Mononuclear cell (primary cell): ENCODE results near the gene TOMM22. TPM values are rescaled to one million over a fixed set of nuclear protein-coding genes. Genes with fewer than 3 reads are reported as not detected.

Experiments used
- H3K27me3 ChIP-seq: 2 replicates; pipeline ENCODE4 v1.6.0; 2011; ENCODE audit warnings: low read length, control low read depth; ENCODE audit not compliant: insufficient read depth
- H3K4me1 ChIP-seq: 2 replicates; pipeline ENCODE4 v1.5.1; 2011; ENCODE audit warnings: mild to moderate bottlenecking, low read length, control low read depth; ENCODE audit not compliant: insufficient read depth
- H3K4me3 ChIP-seq: 2 replicates; pipeline ENCODE4 v1.5.1; 2011; ENCODE audit warnings: mild to moderate bottlenecking, low read length, moderate library complexity
- H3K9me3 ChIP-seq: 2 replicates; pipeline ENCODE4 v1.5.1; 2011; ENCODE audit warnings: low read depth, mild to moderate bottlenecking, control low read depth, low read length
- total RNA-seq: library from RNA; depleted of rRNA; stranded (reverse); fragments of >200 nt; gene quantifications from one replicate; pipeline ENCODE4 v1.2.3, GENCODE V29; 2012

The TOMM22 gene
- total RNA-seq, 1 donor, result 50.8 TPM

DNA sequence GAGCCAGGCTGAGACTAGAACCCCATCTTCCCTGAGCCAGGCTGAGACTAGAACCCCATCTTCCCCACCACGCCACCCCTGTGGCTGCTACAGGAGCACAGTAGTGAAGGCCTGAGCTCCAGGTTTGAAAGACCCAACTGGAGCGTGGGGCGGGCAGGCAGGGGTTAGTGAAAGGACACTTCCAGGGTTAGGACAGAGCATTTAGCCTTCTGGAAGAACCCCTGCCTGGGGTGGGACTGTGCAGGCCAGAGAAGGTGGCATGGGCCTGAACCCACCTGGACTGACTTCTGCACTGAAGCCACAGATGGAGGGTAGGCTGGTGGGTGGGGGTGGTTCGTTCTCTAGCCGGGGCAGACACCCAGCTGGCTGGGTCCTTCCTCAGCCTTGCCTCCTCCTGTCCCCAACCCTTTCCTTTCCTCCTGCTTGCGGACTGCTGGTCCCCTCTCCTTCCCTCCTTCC lies 50.0 kb downstream of the TOMM22 start:
- Histone ChIP-seq H3K4me1 (peaks cover 17% of the 10 kb centered on the region), H3K4me3 (no peak overlapping the region), H3K9me3 (no peaks in the 10 kb centered on the region), H3K27me3 (no peaks in the 10 kb centered on the region)

DNA sequence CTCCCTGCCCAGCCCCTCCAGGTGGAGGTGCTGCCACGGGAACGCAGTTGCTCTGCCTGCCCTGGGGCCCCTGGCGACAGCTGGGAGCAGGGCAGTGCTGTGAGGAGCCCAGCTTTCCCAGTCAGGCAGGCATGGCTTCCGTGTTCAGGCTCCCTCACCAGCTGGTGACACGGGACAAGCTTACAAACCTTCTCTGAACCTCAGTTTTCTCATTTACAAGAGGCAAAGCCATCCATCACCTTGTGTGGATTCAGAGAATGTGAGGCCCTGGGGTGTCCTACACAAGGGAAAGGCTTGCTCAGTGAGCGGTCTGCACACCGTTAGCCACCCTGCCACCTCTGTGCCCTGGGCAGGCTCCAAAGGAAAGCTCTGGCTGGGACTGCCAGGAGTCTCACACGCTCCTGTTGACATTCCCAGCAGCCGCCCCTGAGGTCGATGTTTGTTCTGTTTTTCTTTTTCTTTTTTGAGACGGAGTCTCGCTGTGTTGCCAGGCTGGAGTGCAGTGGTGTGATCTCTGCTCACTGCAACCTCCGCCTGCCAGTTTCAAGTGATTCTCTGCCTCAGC lies 50.6 kb downstream of the TOMM22 start:
- H3K27me3 ChIP-seq, result no peaks in the 10 kb centered on the region
- H3K4me3 ChIP-seq, result no peak overlapping the region
- no peaks in the 10 kb centered on the region for H3K9me3 ChIP-seq
- H3K4me1 ChIP-seq, result peaks cover 17% of the 10 kb centered on the region

- H3K9me3 ChIP-seq, result no peaks in the 10 kb centered on the region
- peaks cover 23% of the 10 kb centered on the region for H3K4me1 ChIP-seq
Observed at GRCh38 chr22:38733329-38733723, 51.6 kb downstream of the TOMM22 start.

DNA sequence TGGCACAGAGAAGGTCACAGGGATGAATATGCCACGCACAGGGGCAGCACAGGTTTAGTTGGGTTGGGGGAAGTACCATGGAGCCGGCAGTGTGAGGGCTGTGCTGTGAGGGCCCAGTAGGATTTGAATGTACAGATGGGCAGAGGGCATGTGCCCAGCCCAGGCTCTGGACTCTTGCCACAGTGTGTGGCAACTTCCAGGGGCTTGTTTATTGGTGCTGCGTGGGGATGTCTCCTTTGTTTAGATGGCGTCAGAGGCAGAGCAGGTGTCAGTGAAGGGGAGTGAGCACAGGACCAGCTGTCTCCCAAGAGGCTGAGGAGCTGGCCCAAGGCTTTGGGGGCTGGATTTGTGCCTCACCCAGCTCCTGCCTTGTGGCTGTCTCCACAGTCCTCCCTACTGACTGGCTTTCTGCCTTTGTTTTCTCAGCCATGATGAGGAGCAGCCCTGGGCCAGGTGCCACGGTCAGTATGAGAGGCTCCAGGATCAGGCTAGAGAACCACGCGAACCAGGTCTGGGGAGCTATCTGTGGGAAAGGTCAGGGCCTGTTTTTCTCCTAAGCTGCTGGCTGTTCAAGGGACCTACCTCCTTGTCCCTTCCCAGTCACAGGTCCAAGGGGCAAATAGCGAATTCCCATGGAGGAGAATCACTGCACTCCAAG lies 52.1 kb downstream of the TOMM22 start:
- Histone ChIP-seq H3K4me1 (peaks cover 27% of the 10 kb centered on the region), H3K9me3 (no peaks in the 10 kb centered on the region), H3K4me3 (no peak overlapping the region), H3K27me3 (no peaks in the 10 kb centered on the region)

More at GRCh38 chr22:38733329-38733723, 51.6 kb downstream of the TOMM22 start:
- H3K27me3 ChIP-seq, result no peaks in the 10 kb centered on the region
- H3K4me3 ChIP-seq, result no peak overlapping the region

DNA sequence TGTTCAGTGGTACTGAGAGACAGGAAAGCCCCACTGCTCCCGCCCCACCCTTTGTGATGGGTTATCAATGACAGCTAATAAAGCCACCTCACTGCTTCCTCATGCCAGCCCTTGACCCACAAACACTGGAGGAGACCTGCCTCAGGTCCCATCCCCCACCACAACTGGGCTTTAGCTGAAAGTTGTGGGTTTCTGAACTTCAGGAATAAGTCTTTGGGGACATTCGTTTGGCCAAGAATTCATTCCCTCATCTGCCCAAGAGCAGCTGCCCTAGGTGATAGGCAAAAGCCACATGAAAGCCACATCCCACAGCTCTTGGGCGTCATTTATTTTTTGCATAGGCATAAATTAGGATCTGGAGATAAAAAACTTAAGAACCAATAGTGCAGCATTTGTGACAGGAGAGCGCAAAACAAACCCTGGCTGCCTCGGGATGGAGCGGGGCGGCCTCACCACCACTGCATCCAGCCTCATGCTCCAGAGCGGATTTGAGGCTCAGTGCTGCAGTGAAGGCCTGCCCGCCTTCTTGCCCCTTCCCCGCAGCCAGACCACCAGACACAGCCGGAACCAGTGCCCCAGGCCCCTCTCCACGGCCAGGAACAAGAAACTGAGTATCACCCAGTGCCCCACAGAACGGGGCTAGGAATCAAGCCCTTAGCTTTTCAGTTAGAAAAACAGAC lies 52.8 kb downstream of the TOMM22 start:
- H3K9me3 ChIP-seq, result no peaks in the 10 kb centered on the region
- no peak overlapping the region for H3K4me3 ChIP-seq
- no peaks in the 10 kb centered on the region for H3K27me3 ChIP-seq
- peaks cover 30% of the 10 kb centered on the region for H3K4me1 ChIP-seq

Other genes starting within 250 kb of the TOMM22 start
- not detected for gene KCNJ4, start 226.8 kb upstream of the TOMM22 start, total RNA-seq
- gene KDELR3, start 213.9 kb upstream of the TOMM22 start, total RNA-seq, result not detected
- gene DDX17, start 175.6 kb upstream of the TOMM22 start, total RNA-seq, result 576 TPM
- gene DMC1, start 111.8 kb upstream of the TOMM22 start, total RNA-seq, result 1.4 TPM
- not detected for gene FAM227A, start 25.6 kb upstream of the TOMM22 start, total RNA-seq
- 1.4 TPM for gene CBY1, start 25.3 kb upstream of the TOMM22 start, total RNA-seq
- 187 TPM for gene JOSD1, start 19.0 kb downstream of the TOMM22 start, total RNA-seq
- 116 TPM for gene GTPBP1, start 24.0 kb downstream of the TOMM22 start, total RNA-seq
- 190 TPM for gene SUN2, start 74.0 kb downstream of the TOMM22 start, total RNA-seq
- gene DNAL4, start 112.2 kb downstream of the TOMM22 start, total RNA-seq, result 3.0 TPM
- 0.94 TPM for gene NPTXR, start 162.1 kb downstream of the TOMM22 start, total RNA-seq
- gene CBX6, start 190.3 kb downstream of the TOMM22 start, total RNA-seq, result 28.7 TPM